Fibroblast of lung (primary cell): ENCODE measurements around the gene SCUBE1. TPM values are rescaled to one million over a fixed set of nuclear protein-coding genes. Genes with fewer than 3 reads are reported as not detected.

Experiments
- DNase-seq, 2 donors: peaks; one replicate each; pipeline versions ENCODE4 v3.0.0 to v3.0.0-alpha.2; 2010; ENCODE audit warnings: low read depth in 2 of 2
- H2AFZ ChIP-seq: 2 replicates; pipeline ENCODE4 v1.5.1; 2012; ENCODE audit warnings: low read length, control low read depth, inconsistent platforms
- H3K27ac ChIP-seq: 2 replicates; pipeline ENCODE4 v1.5.1; 2011; ENCODE audit warnings: low read length, control low read depth; ENCODE audit not compliant: insufficient read depth
- H3K27me3 ChIP-seq: 2 replicates; pipeline ENCODE4 v1.5.1; 2011; ENCODE audit warnings: mild to moderate bottlenecking, low read length; ENCODE audit not compliant: control insufficient read depth, insufficient read depth
- H3K36me3 ChIP-seq: 2 replicates; pipeline ENCODE4 v1.5.1; 2011; ENCODE audit warnings: low read length; ENCODE audit not compliant: control insufficient read depth, insufficient read depth
- H3K4me1 ChIP-seq: 2 replicates; pipeline ENCODE4 v1.5.1; 2011; ENCODE audit warnings: low read length; ENCODE audit not compliant: control insufficient read depth, insufficient read depth; ENCODE audit errors: extremely low read depth
- H3K4me2 ChIP-seq: 2 replicates; pipeline ENCODE4 v1.5.1; 2011; ENCODE audit warnings: low read length, control low read depth; ENCODE audit not compliant: insufficient read depth; ENCODE audit errors: extremely low read depth
- H3K4me3 ChIP-seq, 4 experiments: fragments of 200-600 bp in 1 of 4; sonication (generic) in 1 of 4; replicated peaks in 1 of 4; 2 replicates each; pipeline ENCODE4 v1.5.1; 2011 to 2016; ENCODE audit warnings: low read length in 4 of 4, low read depth in 3 of 4, mild to moderate bottlenecking in 3 of 4, control low read depth in 2 of 4, inconsistent platforms in 1 of 4, mixed read lengths in 1 of 4; ENCODE audit not compliant: insufficient read depth in 1 of 4; ENCODE audit errors: control extremely low read depth in 1 of 4
- H3K79me2 ChIP-seq: 2 replicates; pipeline ENCODE4 v1.5.1; 2012; ENCODE audit warnings: mild to moderate bottlenecking, low read length, inconsistent platforms; ENCODE audit not compliant: control insufficient read depth, insufficient read depth
- H3K9ac ChIP-seq: 2 replicates; pipeline ENCODE4 v1.5.1; 2011; ENCODE audit warnings: mild to moderate bottlenecking, low read length, control low read depth; ENCODE audit not compliant: insufficient read depth
- H3K9me3 ChIP-seq: 2 replicates; pipeline ENCODE4 v1.5.1; 2012; ENCODE audit warnings: low read depth, low read length; ENCODE audit not compliant: control insufficient read depth, insufficient read depth
- H4K20me1 ChIP-seq: 2 replicates; pipeline ENCODE4 v1.5.1; 2011; ENCODE audit warnings: low read length; ENCODE audit not compliant: control insufficient read depth, insufficient read depth; ENCODE audit errors: extremely low read depth
- EZH2 ChIP-seq: IDR thresholded peaks from 2 replicates; pipeline ENCODE4 v1.5.1; 2012; ENCODE audit warnings: low read length, control low read depth, mild to moderate bottlenecking; ENCODE audit errors: missing control alignments
- polyA plus RNA-seq, 2 donors: library from polyadenylated mRNA; depleted of rRNA in 1 of 2; stranded (reverse) in 1 of 2; unstranded in 1 of 2; fragments of >200 nt; gene quantifications; 2 replicates each; pipeline ENCODE4 v1.2.1, GENCODE V29; 2011 to 2012; ENCODE audit warnings: missing spikeins in 1 of 2
- total RNA-seq: library from RNA; depleted of rRNA; stranded (reverse); fragments of >200 nt; gene quantifications from 2 replicates; pipeline ENCODE4 v1.2.1, GENCODE V29; 2014
- TF ChIP-seq, protein P1 (sequence below), 2 donors: IDR thresholded peaks in 1 of 2; conservative IDR thresholded peaks in 1 of 2; 1 replicate in 1 of 2; 2 replicates in 1 of 2; pipeline ENCODE4 v1.5.1; 2011 to 2012; ENCODE audit warnings: low read length in 2 of 2, control low read depth in 1 of 2, inconsistent platforms in 1 of 2, low read depth in 1 of 2, mild to moderate bottlenecking in 1 of 2

The SCUBE1 gene
- total and polyA plus RNA-seq, 2 donors (not counting 1 experiment from before 2014, with no cell fraction given), result 0.17 TPM; not detected in 1

DNA sequence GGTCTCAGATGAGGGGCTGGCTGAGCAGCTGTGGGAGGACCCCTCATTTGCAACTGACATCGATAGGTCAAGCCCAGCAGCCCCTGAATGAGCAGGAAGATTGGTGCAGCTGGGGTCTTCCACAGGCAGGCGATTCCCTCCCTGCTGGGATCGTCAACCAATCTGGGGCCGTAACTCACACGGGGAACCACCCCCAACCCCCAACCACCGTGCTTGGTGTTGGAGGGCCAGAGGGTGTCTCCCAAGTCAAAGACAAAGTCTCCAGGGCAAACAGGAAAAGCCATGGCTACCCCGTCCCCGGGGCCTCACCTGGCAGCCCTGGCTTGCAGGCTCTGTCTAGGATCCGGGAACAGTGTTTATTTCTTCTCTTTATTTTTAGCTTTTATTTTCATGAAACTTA, 26.9 kb upstream of the SCUBE1 start:
- no peak overlapping the region for H3K27ac ChIP-seq
- H3K9me3 ChIP-seq, result no peaks in the 10 kb centered on the region
- no peaks in the 10 kb centered on the region for H3K27me3 ChIP-seq
- DNase-seq, result no peak
- H3K9ac ChIP-seq, result no peak overlapping the region
- H3K36me3 ChIP-seq, result no peaks in the 10 kb centered on the region
- no peak overlapping the region for H3K4me2 ChIP-seq
- no peaks in the 10 kb centered on the region for H3K4me1 ChIP-seq
- no peaks in the 10 kb centered on the region for H3K79me2 ChIP-seq
- H3K4me3 ChIP-seq, result no peak overlapping the region
- TF ChIP-seq EZH2, result no peak
- TF ChIP-seq, protein P1, sequence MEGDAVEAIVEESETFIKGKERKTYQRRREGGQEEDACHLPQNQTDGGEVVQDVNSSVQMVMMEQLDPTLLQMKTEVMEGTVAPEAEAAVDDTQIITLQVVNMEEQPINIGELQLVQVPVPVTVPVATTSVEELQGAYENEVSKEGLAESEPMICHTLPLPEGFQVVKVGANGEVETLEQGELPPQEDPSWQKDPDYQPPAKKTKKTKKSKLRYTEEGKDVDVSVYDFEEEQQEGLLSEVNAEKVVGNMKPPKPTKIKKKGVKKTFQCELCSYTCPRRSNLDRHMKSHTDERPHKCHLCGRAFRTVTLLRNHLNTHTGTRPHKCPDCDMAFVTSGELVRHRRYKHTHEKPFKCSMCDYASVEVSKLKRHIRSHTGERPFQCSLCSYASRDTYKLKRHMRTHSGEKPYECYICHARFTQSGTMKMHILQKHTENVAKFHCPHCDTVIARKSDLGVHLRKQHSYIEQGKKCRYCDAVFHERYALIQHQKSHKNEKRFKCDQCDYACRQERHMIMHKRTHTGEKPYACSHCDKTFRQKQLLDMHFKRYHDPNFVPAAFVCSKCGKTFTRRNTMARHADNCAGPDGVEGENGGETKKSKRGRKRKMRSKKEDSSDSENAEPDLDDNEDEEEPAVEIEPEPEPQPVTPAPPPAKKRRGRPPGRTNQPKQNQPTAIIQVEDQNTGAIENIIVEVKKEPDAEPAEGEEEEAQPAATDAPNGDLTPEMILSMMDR (conservative IDR thresholded peaks at IDR 0.05 in 1 of 2, IDR thresholded peaks at IDR 0.05 in 1 of 2; ENCODE audit: low read depth in 1 of 2, low read length in 2 of 2), result no peak
- H4K20me1 ChIP-seq, result no peaks in the 10 kb centered on the region
- H2AFZ ChIP-seq, result no peak overlapping the region

DNA sequence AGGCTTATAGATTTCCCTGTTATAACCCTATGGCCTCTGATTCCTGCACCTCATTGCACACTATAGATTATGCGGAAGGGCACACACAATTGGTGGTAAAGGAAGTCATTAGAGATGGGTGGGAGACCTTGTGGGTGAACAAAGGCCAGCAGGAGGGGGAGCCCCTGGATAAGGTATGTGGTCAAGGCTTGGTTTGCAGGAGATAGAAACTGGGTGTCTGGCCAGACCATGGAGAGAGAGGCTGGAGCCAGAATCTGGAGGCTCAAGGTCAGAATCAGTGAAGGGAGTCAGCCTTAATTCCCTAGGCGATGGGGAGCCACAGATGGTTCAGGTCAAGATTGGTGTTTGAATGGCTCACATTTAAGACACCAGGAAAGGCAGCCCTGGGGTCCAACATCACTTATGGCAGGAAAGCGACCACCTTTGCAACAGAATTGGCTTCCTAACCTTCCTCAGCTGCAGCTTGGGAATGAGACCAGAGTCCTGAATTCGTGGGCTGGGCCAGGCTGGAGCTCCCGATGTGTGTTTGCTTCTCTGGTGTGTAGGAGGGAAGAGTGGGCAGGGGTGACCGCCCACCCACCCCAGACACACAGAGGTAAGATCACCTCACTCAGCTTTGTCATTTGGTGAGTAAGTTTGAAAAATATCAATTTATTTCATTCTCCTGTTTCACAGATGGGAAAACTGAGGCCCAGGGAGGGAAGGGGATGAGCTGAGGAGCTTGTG, 22.7 kb upstream of the SCUBE1 start:
- Histone ChIP-seq H4K20me1 (no peaks in the 10 kb centered on the region), H3K4me2 (no peak overlapping the region), H3K4me1 (no peaks in the 10 kb centered on the region), H2AFZ (no peak overlapping the region), H3K9me3 (no peaks in the 10 kb centered on the region), H3K9ac (no peak overlapping the region), H3K27ac (no peak overlapping the region), H3K27me3 (no peaks in the 10 kb centered on the region), H3K4me3 (no peak overlapping the region), H3K79me2 (no peaks in the 10 kb centered on the region), H3K36me3 (no peaks in the 10 kb centered on the region)
- TF ChIP-seq EZH2, result no peak
- TF ChIP-seq, protein P1 (conservative IDR thresholded peaks at IDR 0.05 in 1 of 2, IDR thresholded peaks at IDR 0.05 in 1 of 2; ENCODE audit: low read depth in 1 of 2, low read length in 2 of 2), result no peak
- DNase-seq, result no peak

DNA sequence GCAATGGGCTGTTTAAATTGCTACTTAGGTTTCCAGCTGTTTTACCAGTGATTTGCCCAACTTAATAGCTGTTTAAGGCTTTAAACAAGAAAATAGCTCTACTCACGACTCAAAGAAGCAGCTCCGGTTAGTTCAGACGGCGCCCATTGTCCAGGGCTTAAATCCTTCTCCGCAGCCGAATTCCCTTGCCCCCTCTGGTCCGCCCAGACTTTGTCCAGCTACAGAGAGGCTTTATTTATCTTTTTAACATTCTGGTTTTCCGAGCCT, 20.9 kb upstream of the SCUBE1 start:
- Histone ChIP-seq H3K4me3 (no peak overlapping the region), H3K9me3 (no peaks in the 10 kb centered on the region), H3K36me3 (no peaks in the 10 kb centered on the region), H4K20me1 (no peaks in the 10 kb centered on the region), H3K4me2 (no peak overlapping the region), H2AFZ (no peak overlapping the region), H3K79me2 (no peaks in the 10 kb centered on the region), H3K9ac (no peak overlapping the region), H3K27me3 (no peaks in the 10 kb centered on the region), H3K27ac (no peak overlapping the region), H3K4me1 (no peaks in the 10 kb centered on the region)
- no peak for DNase-seq
- TF ChIP-seq EZH2, result no peak
- TF ChIP-seq, protein P1 (conservative IDR thresholded peaks at IDR 0.05 in 1 of 2, IDR thresholded peaks at IDR 0.05 in 1 of 2; ENCODE audit: low read depth in 1 of 2, low read length in 2 of 2), result no peak
